Activated CD8-positive, alpha-beta memory T cell treated with anti-CD3 and anti-CD28 coated beads for 1 hour (primary cell): ENCODE results near the gene CYP27C1.

ENCODE experiments used
- DNase-seq, 2 donors: peaks; one replicate each; pipeline ENCODE4 v3.0.0-alpha.2; 2020; ENCODE audit warnings: low read depth in 1 of 2; ENCODE audit errors: extremely low read depth in 1 of 2

The CYP27C1 gene

GRCh38 chr2:127193967-127194280 lies 26.2 kb downstream of the CYP27C1 start:
- no peak for DNase-seq

GRCh38 chr2:127193164-127193966 lies 26.7 kb downstream of the CYP27C1 start:
- no peak for DNase-seq

DNA sequence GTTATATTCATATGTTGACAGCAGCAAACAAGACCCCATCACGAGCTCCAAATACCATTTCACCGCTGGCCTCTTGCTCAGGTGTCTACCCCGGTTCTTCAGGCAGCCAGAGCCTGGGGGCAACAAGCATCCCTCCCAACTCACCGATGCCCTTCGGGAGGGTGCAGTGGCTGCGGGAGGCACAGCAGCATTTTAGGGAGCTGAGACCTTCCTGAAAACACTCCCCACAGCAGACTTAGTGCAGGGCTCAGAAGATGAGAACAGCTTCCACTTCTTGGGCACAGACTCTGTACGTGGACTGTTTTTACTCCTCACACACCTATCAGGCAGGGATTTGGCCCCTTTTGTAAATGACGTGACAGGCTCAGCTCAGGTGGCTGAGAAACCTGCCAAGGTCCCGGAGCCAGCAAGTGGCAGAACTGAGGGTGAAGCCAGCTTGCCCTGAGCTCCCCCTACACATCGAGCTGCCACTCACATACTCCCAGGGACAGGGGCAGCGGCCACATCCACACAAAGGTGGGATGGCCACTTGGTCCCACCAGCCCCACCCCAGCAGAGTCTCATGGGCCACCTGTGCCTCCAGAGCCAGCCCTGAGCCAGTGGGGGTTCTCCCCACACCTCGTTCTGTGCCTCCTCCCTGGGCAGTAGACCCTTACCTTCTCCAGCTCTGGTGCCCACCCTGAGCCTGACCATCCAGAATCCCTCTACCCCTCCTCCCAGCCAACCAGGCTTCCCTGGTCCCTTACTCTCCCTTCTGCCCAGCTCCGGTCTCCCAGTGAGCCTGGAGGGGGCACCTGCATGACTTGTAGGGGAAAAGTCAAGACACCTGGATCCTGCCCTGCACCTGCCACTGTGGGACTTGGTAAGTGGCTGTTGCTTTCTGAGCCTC lies 28.5 kb downstream of the CYP27C1 start:
- DNase-seq: no peak

DNA sequence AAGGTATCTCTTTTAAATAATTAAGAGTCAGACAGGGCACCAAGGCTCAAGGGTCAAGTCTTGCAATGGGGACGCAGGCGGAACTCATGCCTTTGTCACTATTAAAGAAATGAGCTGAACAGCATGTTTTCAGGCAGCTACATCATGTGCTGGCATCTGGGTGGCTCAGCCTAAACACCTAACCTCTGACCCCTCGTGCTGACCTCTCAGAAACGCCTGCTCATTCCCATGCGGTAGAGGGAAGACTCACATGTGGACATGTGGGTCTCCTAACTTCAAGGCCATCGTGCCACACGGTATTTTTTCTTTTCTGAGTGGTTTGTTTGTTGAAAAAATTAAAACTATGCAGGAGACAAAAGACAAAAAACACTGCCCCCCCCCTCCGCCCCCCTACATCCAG lies 31.3 kb downstream of the CYP27C1 start:
- DNase-seq: no peak

- DNase-seq: no peak
Observed at GRCh38 chr2:127187831-127188230, 32.3 kb downstream of the CYP27C1 start.

DNA sequence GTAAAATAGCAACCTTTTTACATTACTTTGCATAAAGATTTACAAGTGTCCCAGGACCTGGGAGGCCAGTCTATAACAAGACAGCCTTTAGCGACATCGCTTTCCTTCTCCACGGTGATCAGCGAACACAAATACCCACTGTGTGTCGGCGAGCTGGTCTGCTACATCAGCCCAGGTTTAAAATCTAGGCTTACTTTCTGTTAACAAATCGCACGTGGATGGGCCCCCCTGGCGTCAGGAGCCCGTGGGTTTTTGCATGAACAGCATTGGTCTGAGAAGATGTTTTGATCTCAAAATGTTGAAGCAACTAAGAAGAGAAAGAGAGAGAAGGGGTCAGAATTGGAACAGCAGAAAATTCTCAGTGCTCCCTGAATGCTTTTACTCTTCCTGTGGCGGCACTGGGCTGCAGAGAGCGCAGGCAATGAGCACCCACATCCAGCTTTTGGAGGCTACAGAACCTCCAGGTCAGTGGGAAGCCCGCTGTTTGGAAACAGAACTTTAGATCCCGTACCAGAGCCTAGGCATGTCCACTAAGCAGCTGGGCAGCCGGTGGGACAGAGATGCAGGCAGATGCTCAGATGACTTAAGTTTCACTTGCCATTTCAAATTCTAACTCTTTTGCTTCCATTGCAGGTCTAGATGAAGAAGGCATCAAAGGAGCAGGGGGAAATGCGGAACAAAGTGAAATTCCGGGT lies 32.9 kb downstream of the CYP27C1 start:
- DNase-seq: no peak

DNA sequence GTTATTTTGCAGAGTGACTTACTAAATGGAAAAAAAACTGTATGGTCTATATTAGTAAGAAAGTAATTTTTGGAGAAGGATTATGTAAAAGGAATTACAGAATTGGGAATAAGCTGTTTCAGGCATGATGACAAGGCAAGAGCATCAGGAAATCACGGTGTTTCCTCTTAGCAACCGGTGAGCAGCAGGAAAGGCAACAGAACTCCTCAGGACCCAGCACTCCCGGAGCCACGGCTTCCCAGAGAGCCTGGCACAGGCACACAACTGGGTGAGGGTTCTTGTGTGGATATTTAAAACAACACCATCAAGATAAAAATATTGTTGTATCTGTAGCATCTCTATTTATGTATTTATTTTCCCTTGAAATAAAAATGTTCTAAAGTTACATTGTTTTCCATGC lies 34.4 kb downstream of the CYP27C1 start:
- DNase-seq: no peak

DNA sequence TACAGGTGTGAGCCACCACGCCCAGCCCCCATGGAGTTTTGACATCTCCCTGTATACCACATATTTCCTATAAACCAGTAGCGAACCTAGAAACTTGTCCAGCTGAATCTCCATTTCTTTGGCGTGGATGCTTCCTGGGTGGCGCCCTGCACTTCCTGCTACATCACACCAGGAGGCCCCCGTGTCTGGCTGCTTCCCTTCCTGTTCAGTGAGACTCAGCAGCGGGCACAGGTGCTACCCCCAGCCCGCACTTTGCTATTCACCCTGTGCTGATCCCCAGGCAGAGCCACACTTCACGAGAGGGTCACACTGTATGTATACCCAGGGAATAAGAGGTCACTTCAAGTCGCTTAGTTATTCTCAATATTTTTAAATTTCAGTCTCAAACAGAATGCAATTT lies 35.0 kb downstream of the CYP27C1 start:
- DNase-seq: no peak

GRCh38 chr2:127183771-127184170 lies 36.3 kb downstream of the CYP27C1 start:
- no peak for DNase-seq

GRCh38 chr2:127182626-127183458 lies 37.3 kb downstream of the CYP27C1 start:
- DNase-seq: no peak

- no peak for DNase-seq
Observed at GRCh38 chr2:127181851-127182250, 38.2 kb downstream of the CYP27C1 start.

- no peak for DNase-seq
Observed at GRCh38 chr2:127179766-127180165, 40.3 kb downstream of the CYP27C1 start.

DNA sequence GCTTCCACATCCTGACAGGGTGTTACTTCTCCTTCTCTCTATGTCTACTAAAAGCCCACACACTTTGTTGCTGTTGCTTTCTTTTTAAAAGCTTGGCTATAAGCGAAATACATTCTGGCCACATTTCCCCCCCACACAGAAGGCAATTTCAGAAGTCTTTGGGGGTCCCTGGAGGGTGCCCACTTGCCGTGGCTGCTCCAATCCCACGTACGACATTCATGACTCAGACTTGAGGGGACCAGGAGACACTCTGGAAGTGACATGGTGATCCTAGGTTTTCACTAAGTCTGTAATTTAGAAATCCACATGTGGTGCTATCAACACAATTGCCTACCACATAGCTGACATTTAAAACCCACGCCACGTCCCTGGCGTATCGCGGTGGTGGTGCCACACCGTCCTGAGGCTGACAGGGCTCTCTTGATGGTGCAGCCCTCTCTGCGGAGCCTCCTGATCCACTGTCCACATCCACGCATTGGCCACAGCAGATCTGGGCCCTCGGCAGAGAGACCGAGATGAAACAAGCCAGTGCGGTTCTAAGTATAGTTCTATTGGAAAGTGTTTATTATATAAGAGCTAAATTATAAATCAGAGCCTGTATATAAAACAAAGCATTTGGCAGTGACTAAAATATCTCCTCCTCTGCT lies 42.4 kb downstream of the CYP27C1 start:
- DNase-seq: no peak

DNA sequence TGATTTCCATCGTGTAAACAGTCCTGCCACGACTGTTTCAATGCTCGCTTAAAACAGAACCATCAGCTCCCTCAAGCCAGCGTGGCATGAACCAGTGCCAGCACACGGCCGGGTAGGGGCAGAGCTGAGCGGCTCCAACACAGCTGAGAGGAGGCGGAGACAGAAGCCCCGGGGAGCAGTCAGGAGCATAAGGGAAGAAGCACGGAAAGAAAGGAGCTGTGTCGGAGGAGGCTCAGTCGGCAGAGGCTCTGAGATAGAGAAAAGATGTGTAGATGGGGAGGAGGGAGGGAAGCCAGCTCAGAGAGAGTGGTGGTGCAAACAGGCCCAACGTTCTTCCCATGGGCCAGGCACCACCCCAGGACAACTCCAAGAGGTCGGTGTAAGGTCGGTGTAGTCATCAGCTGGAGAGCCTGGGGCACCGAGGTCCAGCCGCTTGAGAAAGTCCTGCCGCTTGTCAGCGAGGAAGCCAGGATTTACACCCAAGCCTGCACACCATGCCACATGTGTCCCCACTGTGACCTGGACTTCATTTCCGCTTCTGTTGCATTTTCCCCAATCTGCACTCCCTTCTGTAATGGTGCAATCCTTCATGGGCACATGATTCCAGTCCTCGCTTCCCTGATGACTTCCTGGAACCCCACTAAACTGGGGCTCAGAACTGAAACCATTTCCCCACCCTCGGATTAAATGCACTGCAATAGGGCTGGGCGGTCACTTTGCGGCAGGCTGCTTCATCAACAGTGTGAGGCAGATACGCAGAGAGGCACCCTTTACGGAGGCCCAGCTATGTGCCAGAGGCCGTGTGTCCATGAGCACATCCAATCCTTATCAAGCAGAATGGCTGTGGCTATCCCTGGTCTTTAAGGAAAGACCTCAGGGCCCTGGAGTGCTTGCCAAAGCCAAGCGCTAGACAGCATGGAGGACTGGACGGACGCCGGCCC lies 43.5 kb downstream of the CYP27C1 start:
- no peak for DNase-seq

- DNase-seq: no peak
Observed at GRCh38 chr2:127175751-127176354, 44.2 kb downstream of the CYP27C1 start.

- no peak for DNase-seq
Observed at GRCh38 chr2:127175041-127175721, 44.9 kb downstream of the CYP27C1 start.

DNA sequence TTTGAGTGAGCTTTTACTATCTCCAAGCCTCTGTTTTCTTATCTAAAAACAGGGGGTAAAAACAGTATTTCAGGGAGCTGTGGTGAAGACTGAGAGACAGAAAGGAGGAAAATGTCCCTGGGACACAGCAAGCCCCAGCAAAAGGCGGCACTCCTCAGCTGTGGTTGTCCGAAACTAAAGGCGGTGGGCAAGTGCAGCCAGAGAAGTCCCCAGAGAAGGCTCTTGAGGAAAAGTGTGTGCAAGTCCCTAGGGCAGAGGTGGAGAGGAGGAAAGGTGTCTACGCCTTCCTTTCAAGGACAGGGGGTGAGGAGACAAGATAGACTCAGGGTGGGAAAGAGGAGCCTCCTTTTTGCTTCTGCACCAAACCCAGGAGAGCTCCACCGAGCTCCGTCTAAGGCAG lies 45.5 kb downstream of the CYP27C1 start:
- no peak for DNase-seq

GRCh38 chr2:127174136-127174535 lies 46.0 kb downstream of the CYP27C1 start:
- DNase-seq: no peak
